Measurements from ENCODE around the gene POC1A.
A peak's percentile ranks its signal among the peaks of the same experiment; 100 is the strongest.

- TF ChIP-seq CTCF (conservative IDR thresholded peaks at IDR 0.05; ENCODE audit: low read depth, low read length) (no peak), POLR2A (IDR thresholded peaks at IDR 0.05; ENCODE audit: low read depth, low read length) (peak; percentile 81; the same call in 1 of the 2 replicates), USF2 (IDR thresholded peaks at IDR 0.05; ENCODE audit: low read depth, low read length) (no peak), ELK1 (IDR thresholded peaks at IDR 0.05; ENCODE audit: borderline replicate concordance, low read depth, low read length) (no peak)
These were observed 107.4 kb downstream of the POC1A start for GRCh38 chr3:52046902-52047239.

All from IMR-90 (cell line).